NCI-H1417 (cell line): ENCODE measurements around the gene CEP120.
"Not testable (repeated sequence)": the region's sequence is repeated elsewhere in the genome, so short reads cannot be mapped to it uniquely, and the experiment has no call there.

ENCODE experiments used
- DNase-seq, 3 experiments: peaks; one replicate each; lab custom pipeline; 2025; lab: John Stamatoyannopoulos, UW

Gene CEP120

DNA sequence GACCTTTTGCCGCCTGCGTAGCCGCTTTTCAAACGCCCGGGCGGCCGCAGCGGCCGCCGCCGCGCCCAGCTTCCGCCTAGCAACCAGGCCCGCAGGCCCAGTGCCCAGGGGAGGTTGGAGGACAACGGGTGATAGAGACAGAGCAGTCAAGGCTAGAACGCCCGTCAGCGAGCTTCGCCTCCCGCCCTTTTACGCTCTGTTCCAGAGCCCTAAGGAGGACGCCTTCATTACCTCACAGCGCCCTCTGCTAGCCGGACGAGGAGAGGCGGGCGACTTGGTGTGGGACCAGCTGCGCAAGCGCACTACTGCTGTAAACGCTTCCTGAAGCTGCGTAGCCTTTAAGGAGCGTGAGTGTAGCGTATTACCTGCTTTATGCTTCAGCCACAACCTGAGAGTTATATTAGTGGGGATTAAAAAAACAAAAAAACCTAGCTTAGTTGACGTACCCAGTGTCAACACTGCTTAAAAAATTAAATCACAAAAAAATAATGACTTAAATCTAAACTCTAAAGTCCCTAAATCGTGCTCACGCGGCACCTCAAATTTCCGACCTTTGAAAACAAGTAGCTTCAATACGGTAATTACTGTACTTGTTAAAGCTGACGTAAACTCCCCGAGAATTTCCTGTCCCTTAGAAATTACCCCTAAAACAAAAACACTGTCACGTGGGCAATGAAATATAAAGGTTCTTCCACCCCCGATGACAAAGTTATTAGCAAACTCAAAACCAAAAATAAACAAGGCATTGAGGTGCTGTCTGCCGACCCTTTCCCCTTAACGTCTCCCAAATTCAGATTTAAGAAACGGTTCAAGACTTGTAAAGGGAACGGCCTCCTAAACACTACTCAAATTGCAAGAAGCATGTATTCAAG, at the start of gene CEP120:
Gene CEP120, minus strand, starts transcription at position 126 of the 872 bp plus-strand sequence. CDS start 405 bp downstream, outside the sequence.
- DNase-seq: peak; percentile 94 to 98 (median 98)

DNA sequence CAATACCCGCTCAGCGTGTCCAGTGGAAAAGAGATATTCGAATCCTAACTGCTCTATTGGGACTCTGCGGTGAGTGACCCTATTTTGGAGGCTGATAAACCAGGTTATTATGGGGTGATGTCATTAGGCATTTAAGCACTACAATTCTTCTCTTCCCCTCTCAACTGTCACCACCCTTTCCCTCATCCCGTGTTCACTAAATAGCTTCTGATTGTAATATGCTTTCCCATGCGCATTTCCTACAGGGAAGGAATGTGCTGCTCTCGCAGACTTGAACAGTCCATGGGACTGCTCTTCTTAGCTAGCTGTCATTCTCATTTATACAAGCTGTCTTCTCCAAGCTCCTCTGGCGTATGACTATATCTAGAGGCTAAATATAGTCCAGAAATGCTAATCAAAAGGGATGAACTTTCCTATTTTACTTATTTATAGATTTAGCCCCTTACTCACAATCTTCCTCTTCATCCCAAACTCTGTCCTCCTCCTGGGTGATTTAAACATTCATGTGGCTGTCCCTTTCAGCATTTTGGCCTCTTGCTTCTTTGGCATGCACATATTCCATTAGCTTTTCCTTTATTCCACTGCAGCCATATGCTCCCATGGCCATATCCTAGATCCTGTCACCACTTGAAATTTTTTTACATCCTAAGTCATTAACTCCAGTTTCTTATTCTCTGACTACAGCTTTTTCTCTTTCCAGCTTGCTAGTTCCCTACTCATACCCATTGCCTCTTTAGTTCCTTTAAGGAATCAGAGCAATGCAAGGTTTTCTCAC, 49.1 kb upstream of the CEP120 start:
- DNase-seq: no peak

DNA sequence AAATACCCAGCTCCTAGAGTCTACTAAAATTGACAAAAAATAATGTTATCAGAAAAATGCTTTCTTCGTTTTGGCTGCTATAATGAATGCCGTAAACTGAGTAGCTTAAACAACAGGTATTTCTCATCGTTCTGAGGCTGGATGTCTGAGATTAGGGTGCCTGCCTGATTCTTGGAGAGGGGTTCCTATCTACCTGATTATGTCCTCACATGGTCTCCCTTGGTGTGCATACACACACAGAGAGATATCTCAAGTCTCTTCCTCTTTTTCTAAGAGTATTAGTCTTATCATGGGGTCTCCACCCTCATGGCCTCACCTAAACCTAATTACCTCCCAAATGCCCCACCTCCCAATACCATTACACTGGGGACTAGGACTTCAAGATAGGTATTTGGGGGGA, 48.2 kb upstream of the CEP120 start:
- DNase-seq: no peak

DNA sequence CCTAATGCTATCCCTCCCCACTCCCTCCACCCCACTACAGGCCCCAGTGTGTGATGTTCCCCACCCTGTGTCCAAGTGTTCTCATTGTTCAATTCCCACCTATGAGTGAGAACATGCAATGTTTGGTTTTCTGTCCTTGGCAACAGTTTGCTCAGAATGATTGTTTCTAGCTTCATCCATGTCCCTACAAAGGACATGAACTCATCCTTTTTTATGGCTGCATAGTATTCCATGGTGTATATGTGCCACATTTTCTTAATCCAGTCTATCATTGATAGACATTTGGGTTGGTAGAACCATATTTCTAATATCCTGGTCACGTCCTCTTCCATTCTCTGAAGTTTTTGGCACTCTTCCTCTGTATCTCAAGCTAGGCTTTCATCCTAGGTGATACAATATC, 43.6 kb upstream of the CEP120 start:
- not testable (repeated sequence) for DNase-seq

DNA sequence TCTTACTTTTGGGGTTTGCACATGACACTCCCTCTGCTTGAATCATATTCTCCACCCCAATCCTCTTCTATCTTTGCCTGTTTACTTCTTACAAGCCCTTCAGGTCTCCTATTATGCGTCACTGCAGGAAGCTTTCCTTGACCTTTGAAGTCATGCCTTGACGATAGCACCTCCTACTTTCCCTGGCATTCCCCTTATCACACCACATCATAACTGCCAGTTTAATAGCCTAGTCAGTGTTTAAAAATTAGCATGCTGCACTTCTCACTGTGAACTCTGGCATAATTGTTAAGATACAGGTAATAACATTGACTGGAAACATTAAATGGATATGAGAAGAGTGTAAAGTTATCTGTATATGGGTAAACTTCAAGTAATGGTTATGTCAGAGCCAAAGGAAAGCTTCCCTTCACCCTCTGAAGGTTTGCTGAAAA, 37.1 kb upstream of the CEP120 start:
- DNase-seq: peak in 1 of 3 experiments; percentile 28

DNA sequence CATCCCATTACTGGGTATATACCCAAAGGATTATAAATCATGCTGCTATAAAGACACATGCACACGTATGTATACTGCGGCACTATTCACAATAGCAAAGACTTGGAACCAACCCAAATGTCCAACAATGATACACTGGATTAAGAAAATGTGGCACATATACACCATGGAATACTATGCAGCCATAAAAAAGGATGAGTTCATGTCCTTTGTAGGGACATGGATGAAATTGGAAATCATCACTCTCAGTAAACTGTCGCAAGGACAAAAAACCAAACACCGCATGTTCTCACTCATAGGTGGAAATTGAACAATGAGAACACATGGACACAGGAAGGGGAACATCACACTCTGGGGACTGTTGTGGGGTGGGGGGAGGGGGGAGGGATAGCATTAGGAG, 35.8 kb upstream of the CEP120 start:
- not testable (repeated sequence) for DNase-seq

DNA sequence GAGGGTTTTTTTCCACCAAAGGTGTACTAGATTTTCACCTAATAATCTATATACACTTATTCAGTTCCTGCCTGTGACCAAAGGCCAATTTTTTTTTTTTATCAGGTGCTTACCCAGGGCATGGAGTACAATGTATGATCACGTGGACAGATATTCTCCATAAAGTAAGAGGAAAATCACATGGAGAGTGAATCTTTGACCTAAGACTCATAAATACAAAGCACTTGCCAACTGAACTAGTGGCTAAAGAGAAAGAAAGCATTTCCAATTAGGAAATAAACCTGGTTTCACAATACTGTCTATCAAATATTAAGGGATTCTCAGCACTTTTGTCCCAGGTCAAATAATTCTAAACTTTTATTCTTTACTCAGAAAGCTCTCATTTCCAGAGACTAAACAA, 33.0 kb upstream of the CEP120 start:
- DNase-seq: no peak

DNA sequence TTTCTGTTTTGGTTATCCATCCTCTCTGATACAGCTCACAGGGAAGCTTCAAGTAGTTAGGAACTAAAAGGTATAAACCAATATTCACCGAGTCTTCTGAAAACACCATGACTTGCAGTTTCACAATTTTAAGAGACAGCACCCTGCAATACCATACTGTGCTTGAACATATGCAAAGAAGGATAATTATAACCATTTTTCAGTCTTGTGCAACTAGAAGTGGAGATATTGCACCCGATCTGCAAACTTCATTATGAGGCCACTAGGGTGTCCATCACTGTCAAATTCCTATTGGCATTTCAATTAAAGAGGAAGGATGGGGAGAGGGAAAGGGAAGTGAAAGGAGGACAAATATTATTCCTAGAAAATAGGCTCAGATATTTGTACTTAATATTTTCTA, 32.4 kb upstream of the CEP120 start:
- DNase-seq: no peak

DNA sequence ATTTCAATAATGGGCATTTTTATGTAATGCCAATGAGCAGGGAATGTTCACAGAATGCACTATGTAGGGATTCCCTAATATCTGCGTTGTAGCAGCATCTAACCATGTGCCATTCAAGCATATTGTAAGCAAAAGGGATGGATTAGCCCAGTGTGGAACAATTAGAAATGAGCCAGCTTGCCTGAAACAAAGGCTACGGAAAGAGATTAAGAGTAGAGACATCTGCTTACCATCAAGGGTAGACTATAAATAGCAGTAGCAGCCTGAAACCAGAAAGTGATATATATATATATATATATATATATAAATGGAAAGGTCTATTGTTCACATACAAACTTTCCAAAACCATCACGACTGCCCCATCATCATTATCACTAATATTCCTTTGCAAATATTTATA, 31.9 kb upstream of the CEP120 start:
- no peak for DNase-seq

DNA sequence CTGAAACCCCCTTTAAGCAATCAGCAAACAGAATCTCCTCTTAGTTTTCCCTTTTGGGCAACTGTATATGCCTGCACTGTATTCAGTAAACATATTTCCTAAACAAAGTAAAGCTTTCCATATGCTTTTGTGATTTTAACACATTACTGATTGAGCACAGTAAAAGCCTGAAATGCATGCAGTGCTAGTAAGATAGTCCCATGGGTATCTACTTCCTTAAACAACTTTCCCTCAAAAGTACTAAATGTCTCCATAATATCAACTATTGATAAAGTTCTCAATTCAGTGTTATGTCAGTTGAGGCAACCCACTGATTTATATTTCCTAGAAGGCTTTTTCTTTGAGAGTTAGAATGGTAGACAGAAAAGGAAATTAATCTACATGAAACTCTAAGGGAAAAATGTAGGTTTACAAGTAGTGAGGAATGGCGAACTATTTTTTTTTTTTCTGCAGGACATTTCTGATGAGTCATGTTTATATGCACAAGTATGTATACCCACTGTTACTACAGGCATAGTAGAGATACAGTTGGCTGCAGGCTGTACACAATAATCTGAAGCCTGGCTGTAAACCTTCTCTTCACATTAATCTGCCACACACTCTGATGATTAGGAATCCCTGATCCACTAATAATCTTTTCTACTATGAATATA, 31.2 kb upstream of the CEP120 start:
- no peak for DNase-seq

DNA sequence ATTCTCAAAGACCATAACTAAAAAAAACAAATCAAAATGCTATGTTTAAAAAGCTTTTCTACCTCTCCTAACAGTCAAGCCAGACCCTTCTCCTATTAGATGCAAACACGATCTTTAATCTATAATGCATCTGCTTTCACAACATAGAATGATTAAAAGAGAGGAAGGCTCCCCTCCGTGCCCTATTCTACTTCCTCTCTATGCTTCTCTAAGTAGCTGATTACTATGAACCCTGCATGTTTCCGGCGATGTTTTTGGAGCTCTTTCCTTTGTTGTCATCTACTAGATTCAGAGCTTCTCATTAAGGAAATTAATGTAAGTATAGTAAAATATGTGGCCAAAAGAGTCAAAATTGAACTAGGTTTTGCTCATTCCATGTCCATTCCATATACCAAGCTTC, 29.2 kb upstream of the CEP120 start:
- DNase-seq: no peak

DNA sequence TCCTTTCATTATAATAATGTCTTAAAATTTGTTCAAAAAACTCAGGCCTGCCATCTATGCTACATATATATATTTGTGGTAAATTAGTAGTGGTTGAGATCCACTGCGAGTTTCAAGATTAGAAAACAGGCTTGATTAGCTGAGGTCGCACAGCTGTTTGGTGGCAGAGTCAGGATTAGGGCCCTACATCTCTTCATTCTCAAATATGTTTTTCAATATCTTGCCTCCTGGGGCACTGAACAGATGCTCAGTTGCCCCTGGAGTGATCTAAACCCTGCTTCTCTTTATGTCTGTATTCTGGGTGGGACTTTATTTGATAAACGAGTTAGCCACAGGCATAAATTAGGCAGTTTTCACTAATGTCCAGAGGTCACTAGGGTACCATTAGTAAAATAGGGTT, 27.8 kb upstream of the CEP120 start:
- DNase-seq: peak in 2 of 3 experiments; percentile 41 to 71

DNA sequence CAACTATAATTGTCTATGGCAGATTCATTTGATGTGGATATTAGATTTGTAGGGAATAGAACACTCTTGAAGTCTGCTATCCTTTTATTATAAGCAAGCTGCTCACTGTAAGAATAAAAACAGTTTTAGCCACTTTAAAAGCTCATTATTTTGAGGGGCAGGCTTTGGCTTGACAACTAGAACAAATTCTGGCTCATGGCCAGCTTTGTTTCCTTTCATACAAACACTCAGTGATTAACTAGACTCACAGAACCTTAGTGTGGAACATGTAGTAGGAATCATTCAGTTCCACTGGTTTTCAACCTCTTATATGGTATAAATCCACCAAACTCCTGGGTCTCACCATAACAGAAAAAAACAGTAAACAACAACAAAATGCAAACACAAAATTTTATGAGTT, 27.4 kb upstream of the CEP120 start:
- DNase-seq: peak; percentile 60 to 93 (median 73)

DNA sequence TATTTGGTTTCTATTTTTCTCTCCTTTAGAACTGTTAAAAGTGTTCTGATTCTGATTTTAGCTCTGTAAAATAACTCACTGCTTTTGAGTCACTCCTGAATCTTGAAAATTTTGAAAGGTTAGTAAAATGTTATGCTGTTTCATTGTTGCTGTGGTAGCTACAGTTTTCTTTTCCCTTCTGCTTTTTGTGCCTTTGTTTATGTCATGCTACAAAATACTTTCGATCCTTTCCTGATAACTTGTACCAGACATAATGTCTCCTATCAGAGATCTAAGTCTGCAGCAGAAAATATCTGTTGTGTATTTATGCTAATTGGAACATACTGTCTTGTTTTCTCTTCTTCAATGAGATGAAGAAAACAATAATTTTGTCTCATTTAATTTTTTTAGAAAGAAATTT, 26.9 kb upstream of the CEP120 start:
- no peak for DNase-seq

DNA sequence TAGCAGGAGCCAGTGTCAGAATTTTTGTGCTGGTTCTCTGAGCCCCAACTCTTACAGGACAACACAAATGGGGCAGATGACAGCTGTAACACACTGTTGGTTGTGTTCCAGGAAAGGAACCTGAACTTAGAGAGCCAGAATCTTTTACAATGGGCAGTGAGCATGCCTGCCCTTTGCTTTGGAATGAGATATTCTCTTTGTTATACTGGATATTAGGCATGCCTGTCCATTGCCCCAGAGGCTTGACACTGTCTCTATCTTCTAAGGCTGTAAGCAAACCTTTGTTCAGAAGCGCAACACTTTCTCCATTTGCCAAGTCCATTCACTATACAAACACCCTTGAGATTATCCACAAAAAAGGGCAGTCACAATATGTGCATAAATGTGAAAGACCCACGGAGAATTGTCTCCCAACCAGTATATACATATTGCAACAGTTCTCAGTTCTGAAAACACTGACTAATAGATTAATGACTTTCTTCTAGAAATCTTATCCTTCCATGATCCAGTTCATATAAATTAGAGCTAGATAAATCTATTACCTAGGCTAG, 26.3 kb upstream of the CEP120 start:
- peak in 1 of 3 experiments; percentile 26 for DNase-seq

DNA sequence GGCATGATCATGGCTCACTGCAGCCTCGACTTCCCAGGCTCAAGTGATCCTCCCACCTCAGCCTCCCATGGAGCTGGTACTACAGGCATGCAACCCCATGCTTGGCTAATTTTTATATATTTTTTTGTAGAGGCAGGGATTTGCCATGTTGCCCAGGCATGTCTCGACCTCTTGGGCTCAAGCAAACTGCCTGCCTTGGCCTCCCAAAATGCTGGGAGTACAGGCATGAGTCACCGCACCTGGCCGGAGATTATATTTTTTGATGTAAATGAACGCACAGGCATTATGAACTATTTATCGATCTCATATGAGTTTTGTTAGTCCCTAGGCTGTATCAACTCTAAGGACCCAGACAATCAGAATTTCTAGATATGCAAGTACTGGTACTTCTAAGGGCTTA, 25.5 kb upstream of the CEP120 start:
- DNase-seq: no peak

DNA sequence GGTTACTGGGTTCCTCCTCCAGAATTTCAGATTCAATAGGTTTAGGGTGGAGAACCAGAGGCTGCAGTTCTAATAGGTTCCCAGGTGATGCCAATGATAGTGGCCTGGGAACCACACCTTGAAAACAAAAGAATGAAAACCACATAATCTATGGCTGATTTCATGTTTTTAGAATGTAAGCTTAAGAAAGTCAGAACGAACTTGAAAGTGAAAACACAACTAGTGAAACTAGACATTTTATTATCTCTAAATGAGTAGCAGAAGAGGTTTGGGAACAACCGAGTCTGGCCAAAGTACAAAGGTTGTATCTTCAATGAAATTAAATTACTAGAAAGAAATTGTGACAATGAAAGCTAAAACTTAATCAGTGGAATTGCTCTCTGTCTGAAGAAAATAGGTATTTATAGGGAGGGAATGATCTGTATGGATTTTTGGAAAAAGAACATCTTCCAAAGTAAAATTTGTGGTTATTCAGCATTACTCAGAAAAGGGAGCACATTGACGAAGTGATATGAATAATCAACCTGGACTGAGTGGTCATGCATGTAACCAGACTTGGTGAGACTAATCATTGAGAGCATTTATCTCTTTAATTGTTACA, 24.9 kb upstream of the CEP120 start:
- DNase-seq: no peak

DNA sequence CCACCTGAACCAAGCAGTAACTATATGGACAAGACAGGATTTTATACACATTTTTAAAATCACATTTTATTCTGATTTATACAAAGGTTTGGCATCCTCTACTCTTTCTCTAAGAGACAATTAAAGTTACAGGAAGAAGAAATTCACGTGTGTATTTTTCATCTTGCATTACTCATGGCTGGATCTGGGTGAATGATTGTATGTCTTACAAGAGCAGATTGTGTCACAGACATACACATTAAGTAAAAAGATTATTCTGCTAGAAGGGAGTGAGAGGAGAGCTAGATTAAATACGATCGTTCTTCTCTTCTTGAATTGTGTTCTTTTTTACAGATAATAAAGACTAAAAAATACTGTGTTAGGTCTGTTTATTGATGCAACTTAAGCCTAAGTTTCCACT, 20.8 kb upstream of the CEP120 start:
- no peak for DNase-seq

DNA sequence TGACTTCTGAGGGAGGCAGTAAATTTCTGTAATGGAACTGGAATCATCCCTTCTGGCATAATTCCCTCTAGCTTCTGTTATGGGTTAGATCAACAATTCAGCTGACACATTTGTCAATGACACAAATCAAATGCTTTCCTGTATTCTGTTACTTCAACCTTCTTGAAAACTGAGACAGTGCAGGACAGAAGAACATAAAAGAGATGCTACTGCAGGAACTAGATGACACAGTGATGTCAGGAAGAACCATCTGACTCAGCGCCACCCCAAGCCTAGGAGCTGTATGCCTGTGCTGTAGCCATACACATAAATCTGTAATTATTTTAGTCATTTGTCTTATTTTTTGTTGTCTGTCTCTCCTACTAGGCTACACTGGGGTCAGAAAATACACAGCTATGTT, 18.2 kb upstream of the CEP120 start:
- DNase-seq: no peak

DNA sequence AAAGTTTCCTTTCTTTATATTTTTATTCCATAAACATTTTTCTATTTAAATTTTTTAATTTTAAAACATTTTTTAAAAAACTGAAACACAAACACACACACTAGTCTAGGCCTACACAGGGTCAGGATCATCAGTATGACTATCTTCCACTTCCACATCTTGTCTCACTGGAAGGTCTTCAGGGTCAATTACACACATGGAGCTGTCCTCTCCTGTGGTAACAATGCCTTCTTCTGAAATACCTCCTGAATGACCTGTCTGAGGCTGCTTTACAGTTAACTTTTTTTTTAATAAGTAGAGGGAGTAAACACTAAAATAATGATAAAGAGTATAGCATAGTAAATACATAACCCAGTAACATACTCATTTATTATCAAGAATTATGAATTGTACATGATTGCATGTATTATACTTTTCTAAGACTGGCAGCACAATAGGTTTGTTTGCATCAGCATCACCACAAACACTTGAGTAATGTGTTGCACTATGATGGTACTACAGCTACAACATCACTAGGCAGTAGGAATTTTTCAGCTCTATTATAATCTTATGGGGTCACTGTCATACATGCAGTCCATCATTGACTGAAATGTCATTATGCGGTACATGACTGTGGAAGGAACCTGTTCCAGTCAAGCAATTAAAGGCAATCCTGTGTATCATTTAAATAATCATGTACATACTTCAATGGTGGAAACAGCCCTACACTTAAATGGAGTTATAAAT, 17.4 kb upstream of the CEP120 start:
- DNase-seq: no peak

DNA sequence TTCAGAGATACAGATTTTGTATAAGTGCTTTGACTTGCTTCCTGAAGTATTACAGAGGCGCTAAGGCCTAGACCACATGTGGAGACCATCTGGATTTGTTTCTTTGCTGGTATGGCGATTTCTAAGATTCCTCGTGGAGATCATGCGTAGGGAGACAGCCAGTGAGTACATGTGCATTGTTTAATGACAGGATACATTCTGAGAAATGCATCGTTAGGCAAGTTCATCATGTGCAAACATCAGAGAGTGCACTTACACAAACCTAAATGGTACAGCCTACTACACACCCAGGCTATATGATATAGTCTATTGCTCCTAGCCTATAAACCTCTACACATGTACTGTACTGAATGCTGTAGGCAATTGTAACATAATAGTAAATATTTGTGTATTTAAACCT, 16.5 kb upstream of the CEP120 start:
- peak in 1 of 3 experiments; percentile 5 for DNase-seq
